Sigmoid colon (tissue), 4 donors: ENCODE results near the gene NOX3.

ENCODE experiments used
- EP300 ChIP-seq, 4 donors: sonication (generic); formaldehyde crosslinking; IDR thresholded peaks; one replicate each; pipeline ENCODE4 v1.6.1; 2017; ENCODE audit warnings: antibody characterized with exemption in 4 of 4
- POLR2A ChIP-seq, 2 donors: fragments of 450-650 bp; IDR thresholded peaks; one replicate each; pipeline ENCODE4 v1.6.1; 2016; ENCODE audit warnings: antibody characterized with exemption in 2 of 2, mild to moderate bottlenecking in 2 of 2, moderate library complexity in 2 of 2

DNA sequence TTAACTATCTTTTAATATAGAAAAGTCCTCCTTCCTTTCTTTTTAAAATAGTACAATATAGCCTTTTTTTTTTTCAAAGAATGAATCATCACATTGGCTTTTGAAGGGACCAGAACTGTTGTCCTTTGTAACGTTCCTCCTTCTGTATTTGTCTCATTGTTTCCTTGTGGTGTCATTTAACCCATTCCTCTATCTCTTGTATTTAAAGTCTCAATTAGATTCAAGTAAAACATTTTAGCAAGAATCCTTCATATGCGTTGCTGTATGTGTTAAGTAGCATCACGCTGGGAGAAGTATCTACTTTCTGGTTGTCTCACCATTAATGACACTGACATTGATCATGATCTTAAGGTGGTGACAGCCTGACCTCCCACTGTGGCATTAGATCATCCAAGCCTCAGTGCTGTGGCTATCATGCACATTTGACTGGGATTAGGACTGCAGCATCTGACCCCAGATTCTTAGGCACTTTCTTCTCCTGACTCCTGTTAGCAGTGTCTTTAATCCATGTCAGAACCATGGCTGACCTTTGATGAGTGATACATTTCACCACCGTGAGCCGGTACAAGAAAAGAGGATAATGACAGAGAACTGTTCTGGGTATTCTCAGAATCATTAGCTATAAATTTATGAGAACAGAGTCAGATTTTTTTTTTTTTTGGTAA lies 73.8 kb downstream of the NOX3 start:
- no peak for TF ChIP-seq EP300 (IDR thresholded peaks at IDR 0.05)
- no peak for TF ChIP-seq POLR2A (IDR thresholded peaks at IDR 0.05)
